Astrocyte of the hippocampus (primary cell): ENCODE results near the gene ARHGEF19.
A peak's percentile ranks its signal among the peaks of the same experiment; 100 is the strongest.
"Not testable (repeated sequence)": the region's sequence is repeated elsewhere in the genome, so short reads cannot be mapped to it uniquely, and the experiment has no call there.

Experiments used
- DNase-seq: peaks from one replicate; pipeline ENCODE4 v3.0.0; 2011; ENCODE audit warnings: low read depth, low spot score

ARHGEF19 gene

GRCh38 chr1:16181887-16182719 lies 30.3 kb downstream of the ARHGEF19 start:
- peak; percentile 97 for DNase-seq

DNA sequence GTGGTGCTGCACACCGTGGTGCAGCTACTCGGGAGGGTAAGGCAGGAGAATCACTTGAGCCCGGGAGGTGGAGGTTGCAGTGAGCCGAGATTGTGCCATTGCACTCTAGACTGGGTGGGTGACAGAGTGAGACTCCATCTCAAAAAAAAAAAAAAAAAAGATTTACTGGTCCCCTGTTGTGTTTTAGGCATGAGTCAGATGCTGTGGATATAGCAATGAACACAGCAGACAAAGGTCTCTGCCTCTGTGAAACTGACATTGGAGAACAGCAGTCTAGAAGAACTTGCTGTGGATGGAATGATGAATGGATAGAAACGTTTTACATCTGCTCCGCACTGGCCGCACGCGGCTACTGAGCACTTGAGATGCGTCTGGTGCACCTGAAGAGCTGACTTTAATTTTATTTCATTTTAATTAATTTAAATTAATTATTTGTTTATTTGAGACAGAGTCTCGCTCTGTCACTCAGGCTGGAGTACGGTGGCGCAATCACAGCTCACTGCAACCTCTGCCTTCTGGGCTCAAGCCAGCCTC lies 32.1 kb downstream of the ARHGEF19 start:
- peak; percentile 63 for DNase-seq

- DNase-seq, result no peak
Observed at GRCh38 chr1:16178596-16179497, 33.6 kb downstream of the ARHGEF19 start.

- DNase-seq, result no peak
Observed at GRCh38 chr1:16177306-16177705, 35.1 kb downstream of the ARHGEF19 start.

DNA sequence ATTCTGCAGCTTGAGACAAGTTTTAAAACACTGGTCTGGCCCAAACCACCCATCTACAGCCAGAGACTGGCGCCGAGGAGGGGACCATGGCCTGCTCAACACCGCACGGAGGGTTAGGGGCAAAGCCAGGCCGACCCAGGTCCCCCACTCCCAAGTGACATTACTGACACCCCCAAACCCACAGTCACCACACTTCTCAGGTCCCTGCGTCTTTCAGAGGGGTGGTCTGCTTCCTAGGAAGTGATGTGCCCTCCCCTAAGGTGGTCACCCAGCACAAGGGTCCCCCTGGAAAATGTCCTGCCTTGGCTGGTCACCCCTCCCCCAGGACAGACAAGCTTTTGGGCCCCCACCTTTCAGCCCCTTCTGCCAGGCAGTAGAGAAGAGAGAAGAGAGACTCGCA lies 35.8 kb downstream of the ARHGEF19 start:
- DNase-seq, result no peak

DNA sequence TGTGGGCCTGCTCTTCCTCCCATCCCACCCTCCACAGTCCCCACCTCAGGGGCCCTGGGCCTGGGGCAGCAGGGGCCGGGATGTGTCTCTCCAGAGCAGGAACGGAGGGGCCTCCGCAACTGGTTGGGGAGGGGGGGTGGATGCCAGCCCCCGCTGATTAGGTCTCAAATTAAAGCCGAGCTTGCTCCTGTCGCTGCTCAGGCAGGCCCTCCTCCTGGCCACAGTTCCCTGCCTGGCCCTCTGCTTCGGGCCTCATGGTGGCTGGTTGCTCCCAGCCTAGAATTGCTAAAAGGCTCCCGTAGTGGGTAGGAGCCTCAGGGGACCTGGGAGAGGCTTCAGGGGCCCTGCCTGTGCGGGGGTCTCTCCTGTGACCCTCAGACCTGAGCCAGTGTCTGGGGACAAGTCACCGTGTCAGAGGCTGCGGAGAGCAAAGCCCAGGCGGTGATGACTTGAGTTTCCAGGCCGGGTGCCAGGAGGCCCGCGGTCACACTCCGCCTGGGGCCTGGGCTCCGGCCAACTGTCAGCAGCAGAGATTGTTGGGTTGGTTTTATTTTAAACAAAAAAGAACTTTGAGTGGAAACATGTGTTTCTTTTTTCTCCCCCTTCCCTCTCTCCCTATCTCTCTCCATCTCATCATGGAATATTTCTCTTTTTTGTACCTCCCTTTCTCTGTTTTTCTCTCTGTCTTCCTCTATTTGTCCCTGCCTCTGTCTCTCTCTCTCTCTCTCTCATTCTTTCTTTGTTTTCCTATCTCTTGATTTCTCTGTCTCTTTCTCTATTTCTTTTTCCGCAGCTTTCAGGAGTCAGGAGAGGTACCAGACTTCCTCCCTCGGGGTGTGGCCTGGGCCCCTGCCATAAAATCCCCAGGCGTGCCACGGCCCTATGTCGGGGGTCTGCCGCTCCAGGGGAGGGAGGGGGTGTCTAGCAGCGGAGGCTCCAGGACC lies 36.6 kb downstream of the ARHGEF19 start:
- peak; percentile 98 for DNase-seq

- DNase-seq, result peak; percentile 67
Observed at GRCh38 chr1:16174886-16175598, 37.4 kb downstream of the ARHGEF19 start.

DNA sequence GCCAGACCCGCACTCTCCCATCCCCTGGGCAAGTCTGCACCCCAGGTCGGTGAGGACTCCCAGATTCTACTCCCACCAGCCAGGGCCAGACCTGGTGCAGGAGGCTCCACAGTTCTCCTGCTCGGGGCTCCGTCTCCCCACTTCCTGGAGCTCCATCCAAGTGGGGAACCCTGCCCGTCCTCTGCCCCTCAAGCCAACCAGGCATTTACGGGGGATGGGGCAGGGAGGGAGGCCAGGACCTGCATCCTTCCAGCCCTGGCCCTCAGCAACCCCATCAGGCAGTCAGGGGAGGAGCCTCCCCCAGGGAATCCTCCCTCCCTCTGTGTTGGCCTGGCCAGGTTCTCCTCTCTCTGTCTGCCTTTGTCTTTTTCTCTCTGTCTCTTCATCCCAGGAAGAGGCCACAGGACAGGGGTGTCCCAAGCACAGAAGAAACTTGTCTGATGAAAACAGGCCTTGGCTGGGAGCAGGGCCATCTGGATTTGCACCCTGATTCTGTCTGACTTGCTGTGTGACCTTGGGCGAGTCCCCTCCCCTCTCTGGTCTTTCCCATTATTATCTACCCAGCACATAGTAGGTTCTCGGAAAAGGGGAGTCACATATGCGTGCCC lies 38.1 kb downstream of the ARHGEF19 start:
- no peak for DNase-seq

DNA sequence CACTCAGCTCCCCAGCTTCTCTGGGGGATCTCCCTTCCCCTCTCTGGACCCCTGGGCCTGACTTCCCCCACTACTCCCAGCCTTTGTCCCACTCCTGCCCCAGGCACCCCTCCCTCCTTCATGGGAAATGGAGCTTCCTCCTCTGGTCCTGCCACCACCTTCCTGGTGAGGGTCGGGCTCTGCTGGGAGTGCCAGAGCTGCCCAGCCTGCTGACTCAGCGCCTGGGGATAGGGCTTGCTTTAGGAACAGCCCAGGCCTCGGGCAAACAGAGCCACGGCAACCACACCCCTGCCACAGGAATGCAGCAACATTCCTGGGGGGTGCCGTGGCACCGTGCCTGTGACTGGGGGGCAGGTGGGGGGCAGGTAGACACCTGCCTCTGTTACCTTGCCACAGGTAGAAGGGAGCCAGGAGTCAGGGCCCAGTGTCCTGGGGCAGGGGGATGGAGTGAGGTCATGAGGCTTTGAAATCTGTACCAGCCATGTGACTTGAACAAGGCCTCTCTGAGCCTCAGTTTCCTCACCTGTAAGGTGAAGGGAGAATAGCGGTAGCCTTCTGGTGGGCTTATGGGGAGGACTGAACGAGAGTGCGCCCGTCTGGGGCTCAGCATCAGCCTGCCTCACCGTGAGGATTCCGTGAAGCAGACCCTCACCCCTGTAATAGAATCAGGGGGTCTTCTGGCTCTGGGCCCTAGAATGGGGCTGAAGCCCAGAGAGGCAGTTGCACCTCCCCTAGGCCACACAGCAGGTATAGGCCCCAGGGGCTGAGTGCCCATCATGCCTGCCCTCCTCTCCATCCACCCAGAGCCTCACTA lies 38.8 kb downstream of the ARHGEF19 start:
- DNase-seq, result peak; percentile 96

DNA sequence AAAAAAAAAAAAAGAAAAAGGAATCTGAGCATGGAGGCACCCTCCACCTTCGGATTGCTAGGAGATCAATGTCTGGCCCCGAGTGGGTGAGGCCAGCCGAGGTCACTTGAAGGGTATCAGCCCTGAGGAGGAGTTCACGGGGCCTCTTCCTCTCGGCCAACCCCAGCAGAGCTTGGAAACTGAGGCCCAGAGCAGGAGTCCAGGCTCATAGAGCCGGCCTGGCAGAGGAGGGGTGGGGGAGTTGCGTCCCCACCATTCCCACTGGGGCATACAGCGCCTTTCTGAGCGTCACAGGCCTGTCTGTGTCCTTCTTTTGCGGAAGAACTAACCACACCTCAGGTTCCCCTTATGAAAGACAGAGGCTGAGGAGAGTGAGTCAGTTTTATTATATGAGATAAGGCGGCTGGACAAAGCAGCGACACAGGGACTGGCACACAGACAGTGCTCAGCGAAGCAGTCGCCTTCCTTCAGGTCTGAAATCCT lies 39.4 kb downstream of the ARHGEF19 start:
- peak; percentile 80 for DNase-seq

DNA sequence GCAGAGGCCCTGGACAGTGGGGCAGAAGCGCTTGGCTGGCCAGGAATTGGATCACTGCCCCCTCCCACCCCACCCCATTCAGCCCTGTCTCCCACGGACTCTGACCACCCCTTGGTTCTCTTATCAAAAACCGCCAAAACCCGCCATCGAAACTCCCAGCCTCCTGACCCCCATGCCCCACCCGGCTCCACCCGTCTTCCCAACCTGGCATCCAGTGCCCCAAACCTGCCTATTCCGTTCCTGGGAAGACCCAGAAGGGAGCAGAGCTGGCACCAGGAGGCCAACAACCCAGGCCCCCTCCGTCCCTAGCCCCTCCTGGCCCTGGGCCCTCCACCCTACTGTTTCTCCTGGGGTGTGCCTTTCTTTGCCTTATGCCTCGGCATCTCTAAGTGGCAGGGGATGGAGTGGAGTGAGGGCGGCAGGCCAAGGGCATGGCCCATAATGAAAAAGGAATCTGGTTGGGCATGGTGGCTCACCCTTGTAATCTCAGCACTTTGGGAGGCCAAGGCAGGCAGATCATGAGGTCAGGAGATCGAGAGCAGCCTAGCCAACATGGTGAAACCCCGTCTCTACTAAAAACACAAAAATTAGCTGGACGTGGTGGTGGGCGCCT lies 40.1 kb downstream of the ARHGEF19 start:
- no peak for DNase-seq

DNA sequence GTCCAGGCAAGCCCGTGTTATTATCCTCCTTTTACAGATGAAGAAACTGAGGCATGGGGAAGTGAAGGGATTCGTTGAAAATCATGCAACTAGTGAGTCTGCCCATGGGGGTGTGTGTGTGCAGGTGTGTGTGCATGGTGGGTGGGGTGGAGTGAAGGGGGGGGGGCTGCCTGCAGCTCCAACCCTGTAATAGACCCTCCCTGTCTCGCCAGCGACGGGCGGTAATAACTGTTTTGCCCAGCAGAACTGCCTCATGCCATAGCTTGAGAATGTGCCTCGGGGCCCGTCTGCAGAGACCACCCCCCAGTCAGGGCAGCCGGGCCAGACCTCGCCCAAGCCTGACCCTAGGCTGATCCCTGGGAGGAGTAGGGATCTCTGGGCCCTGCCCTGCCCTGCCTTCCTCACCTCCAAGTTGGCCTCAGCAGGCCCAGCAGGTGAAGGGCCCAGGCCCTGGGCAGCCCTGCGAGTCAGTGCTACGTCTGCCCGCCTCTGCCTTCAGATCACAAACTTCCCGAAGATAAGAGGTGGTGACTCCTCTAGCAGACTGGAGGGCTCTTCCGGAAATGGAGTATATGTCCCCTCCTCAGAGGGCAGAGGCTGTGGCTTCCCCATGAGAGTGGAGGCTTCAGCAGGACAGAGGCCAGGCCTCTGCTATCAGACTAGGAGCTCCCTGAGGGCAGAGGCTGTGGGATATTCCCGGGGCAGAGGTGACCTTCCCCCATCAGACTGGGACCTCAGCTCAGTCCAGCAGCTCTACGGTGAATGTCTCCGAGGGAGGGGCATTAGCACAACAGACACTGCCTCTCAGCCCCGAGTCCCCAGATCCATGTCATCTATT lies 40.9 kb downstream of the ARHGEF19 start:
- DNase-seq, result no peak

DNA sequence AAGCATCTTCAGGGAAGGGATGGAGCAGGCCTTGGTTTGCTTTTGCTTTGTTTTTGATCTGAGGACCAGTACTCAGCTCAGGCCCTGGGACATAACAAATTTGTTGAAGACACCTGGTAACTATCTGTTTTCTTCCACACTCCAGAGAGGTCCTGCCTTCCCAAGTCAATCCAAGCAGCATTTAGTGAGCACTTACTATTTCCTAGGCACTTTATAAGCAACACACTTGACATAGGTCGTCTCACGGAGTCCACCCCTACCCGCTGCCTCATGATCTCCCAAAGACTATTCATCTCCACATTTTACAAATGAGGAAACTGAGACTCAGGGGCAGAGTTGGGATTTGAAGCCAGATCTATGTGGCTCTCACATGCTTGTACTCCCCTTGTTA lies 42.2 kb downstream of the ARHGEF19 start:
- DNase-seq, result no peak

- DNase-seq, result no peak
Observed at GRCh38 chr1:16168622-16169360, 43.7 kb downstream of the ARHGEF19 start.

- not testable (repeated sequence) for DNase-seq
Observed at GRCh38 chr1:16168144-16168495, 44.3 kb downstream of the ARHGEF19 start.

GRCh38 chr1:16167331-16168143 lies 44.9 kb downstream of the ARHGEF19 start:
- peak; percentile 80 for DNase-seq
